ENCODE data around the gene CPPED1.
"Not testable (repeated sequence)": the region's sequence is repeated elsewhere in the genome, so short reads cannot be mapped to it uniquely, and the experiment has no call there.

The CPPED1 gene

GRCh38 chr16:12803203-12804093, at the start of gene CPPED1:
CPPED1 (minus strand) TSS chr16:12803887; CDS start chr16:12803776, 111 bp downstream.
- peak; percentile 86 for DNase-seq (ENCODE audit: low read depth)

DNA sequence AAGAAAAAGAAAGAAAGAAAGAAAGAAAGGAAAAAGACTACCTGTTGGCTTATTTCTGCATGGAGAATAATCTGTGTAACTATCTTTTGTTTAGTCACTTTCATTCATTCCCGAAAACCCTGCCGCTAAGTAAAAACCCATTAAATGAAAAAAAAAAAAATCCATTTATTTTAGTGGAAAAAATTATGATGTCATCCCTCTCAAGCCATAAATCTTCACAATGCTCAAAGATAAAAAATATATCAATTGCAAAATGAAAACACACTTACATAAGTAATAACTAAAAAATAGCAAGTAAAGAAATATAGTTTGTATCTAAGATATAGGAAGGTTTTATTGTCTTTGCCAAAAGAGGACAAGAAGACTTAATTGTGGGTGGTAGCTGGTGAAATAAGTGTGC, 46.5 kb upstream of the CPPED1 start:
- DNase-seq (ENCODE audit: low read depth), result no peak

DNA sequence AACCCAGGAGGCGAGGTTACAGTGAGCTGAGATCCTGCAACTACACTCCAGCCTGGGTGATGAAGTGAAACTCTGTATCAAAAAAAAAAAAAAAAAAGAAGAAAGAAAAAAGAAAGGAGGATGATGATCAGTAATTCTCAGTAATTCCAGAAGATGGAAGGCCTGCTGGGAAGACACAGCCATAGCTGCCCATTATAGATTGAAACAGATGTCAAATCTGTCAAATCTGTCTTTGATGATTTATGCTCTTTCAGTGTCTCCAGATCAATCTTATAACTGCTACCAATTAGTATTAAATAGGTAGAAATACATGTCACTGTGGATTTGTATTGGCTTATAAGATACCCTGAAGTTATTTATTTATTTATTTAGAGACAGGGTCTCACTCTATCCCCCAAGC, 42.9 kb upstream of the CPPED1 start:
- DNase-seq (ENCODE audit: low read depth), result no peak

DNA sequence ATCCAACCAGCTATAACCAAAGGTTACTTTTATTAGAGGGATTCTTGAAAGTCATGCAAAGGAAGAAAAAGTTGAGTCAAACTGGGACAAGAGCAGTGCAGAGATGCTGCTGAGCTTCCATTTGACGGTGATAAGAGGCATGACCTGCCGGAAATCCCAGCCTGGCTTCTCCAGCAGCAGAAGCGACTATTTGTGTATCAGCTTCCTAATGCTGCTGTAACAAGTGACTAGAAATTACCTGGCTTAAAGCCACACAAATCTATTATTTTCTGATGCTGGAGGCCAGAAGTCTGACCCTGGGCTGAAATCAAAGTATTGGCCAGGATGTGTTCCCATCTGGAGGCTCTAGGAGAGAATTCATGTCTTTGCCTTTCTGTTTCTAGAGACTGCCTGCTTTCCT, 41.6 kb upstream of the CPPED1 start:
- DNase-seq (ENCODE audit: low read depth), result no peak

DNA sequence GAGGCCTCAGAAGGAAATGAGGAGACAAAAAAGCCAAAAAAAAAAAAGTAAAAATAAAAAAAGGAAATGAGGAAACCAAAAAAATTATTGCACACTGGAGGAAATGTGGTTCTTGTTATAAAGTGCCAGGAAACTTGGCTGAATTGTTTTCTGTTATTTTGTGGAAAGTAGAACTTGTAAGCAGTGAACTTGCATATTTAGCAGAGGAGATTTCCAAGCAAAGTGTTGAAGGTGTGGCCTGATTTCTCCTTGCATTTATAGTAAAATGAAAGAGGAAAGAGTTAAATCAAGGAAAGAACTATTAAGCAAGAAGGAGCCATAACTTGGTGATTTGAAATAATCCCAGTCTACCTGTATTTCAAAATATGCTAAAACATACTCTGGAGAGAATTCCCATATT, 34.1 kb upstream of the CPPED1 start:
- DNase-seq (ENCODE audit: low read depth), result no peak

GRCh38 chr16:12837291-12837690, 33.6 kb upstream of the CPPED1 start:
- DNase-seq (ENCODE audit: low read depth), result no peak

GRCh38 chr16:12833926-12834325, 30.2 kb upstream of the CPPED1 start:
- DNase-seq (ENCODE audit: low read depth), result no peak

GRCh38 chr16:12829096-12829888, 25.6 kb upstream of the CPPED1 start:
- DNase-seq (ENCODE audit: low read depth), result no peak

GRCh38 chr16:12828206-12828605, 24.5 kb upstream of the CPPED1 start:
- no peak for DNase-seq (ENCODE audit: low read depth)

DNA sequence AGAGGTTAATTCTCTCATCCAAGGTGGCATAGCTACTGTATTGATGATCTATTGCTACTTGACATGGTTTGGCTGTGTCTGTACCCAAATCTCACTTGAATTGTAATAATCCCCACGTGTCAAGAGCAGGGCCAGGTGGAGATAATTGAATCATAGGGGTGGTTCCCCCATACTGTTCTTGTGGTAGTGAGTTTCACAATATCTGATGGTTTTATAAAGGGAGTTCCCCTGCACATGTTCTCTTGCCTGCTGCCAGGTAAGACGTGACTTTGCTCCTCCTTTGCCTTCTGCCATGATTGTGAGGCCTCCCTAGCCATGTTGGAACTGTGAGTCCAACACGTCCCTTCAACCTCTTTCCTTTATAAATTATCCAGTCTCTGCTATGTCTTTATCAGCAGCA, 22.9 kb upstream of the CPPED1 start:
- DNase-seq (ENCODE audit: low read depth), result no peak

- DNase-seq (ENCODE audit: low read depth), result no peak
These were observed 15.7 kb upstream of the CPPED1 start for GRCh38 chr16:12819126-12820117.

- DNase-seq (ENCODE audit: low read depth), result no peak
These were observed 14.6 kb upstream of the CPPED1 start for GRCh38 chr16:12818326-12818725.

GRCh38 chr16:12816791-12817214, 13.1 kb upstream of the CPPED1 start:
- not testable (repeated sequence) for DNase-seq (ENCODE audit: low read depth)

- no peak for DNase-seq (ENCODE audit: low read depth)
These were observed 11.7 kb upstream of the CPPED1 start for GRCh38 chr16:12815361-12815760.

DNA sequence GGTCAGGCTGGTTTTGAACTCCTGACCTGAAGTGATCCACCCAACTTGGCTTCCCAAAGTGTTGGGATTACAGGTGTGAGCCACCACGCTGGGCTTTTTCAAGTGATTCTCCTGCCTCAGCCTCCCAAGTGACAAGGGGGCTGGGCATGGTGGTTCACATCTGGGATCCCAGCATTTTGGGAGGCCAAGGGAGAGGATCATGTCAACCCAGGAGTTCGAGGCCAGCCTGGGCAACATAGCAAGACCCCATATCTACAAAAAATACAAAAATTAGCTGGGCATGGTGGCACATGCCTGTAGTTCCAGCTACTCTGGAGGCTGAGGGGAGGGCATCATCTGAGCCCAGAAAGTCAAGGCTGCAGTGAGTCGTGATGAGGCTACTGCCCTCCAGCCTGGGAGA, 10.0 kb upstream of the CPPED1 start:
- DNase-seq (ENCODE audit: low read depth), result not testable (repeated sequence)

DNA sequence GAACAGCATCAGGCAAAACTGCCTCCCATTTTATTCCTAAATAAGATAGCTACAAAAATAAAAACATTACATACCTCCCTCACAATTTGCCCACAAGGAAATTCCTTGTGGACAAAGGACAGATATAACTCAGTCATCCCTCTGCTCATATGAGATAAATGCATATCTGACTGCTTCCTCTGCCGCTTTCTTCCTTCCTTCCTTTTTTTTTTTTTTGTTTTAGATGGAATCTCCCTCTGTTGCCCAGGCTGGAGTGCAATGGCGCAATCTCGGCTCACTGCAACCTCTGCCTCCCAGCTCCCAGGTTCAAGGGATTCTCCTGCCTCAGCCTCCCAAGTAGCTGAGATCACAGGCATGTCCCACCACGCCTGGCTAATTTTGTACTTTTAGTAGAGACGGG, 9.6 kb upstream of the CPPED1 start:
- not testable (repeated sequence) for DNase-seq (ENCODE audit: low read depth)

DNA sequence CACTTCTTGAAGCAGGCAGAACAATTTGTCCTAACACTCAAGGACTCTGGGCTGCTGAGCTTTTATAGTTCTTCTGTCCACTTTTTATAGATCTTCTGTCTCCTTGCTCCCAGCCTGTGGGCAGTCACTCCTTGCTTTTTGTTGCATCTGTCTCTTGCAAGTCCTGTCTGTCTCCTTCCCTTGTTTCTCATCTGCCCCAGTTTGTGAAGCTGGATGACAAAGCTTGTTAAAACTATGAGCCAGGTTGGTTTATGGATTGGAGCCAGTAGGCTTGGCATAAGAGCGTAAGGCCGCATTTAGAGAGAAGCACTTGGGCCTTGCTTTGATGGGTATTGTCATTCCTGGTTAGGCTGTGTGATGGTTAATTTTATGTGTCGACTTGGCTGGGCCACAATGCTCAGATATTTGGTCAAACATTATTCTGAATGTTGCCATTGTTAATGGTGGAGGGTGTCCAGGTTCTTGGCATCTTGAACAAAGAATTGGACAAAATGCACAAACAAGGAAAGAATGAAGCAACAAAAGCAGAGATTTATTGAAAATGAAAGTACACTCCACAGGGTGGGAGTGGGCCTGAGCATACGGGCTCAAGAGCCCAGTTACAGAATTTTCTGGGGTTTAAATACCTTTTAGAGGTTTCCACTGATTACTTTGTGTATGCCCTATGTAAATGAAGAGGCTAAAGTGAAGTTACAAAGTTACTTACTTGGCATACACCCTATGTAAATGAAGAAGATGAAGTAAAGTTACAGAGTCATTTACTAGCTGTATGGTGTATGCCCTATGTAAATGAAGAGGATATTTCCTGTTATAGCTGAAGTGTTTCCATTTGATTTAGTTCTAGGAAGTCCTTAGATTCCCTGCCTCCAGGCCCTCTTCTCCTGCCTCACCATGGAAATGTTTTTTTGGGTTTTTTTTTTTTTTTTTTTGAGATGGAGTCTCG, 8.0 kb upstream of the CPPED1 start:
- DNase-seq (ENCODE audit: low read depth), result no peak

DNA sequence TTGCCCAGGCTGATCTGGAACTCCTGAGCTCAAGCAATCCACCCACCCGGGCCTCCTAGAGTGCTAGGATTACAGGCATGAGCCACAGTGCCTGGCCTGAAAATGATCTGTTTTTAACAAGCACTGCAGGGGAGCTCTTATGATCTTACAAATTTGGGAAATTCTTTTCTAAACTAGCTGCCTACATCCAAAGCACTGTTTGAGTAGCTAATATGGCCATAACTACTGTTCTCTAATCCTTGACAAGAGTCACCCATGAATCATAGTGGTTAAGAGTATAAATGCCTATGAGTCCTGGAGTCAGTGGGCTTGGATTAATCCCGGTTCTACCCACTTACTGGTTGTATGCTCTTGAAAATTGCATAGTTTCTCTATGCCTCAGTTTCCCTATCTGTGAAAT, 1.4 kb upstream of the CPPED1 start:
- no peak for DNase-seq (ENCODE audit: low read depth)

DNA sequence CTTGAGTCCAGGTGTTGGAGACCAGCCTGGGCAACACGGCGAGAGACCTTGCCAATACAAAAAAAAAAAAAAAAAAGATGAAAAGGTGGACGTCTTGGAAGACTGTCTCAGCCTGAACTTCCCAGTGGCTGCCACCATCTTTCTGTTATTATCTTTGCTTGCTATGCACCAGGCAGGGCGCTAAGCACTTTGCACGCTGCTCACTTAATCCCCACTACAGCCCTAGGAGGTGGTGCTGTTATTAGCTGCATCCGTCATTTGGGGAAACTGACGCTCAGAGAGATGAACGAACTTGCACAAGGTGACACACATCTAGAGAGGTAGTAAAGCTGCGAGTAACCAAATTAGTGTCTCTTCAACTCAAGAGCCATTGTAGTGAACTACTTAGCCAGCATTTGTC, 708 bp upstream of the CPPED1 start:
- no peak for DNase-seq (ENCODE audit: low read depth)

DNA sequence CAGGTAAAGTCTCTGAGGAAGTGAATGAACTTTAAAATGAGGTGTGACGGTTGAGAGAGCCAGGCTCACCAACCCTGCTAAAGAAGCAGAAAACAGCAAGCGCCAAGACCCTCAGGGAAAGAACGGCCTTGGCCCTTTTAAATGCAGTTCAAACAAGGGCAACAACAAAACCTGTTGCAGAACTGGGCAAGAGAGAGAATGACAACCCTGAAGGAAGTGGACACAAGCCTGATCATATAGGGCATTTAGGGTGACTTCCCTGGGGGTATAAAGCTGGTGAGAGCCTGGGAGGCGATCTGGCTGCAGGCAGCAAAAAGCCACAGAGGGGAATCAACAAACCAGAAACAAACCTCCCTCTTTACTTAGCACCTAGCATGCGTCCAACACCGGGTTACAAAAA, 1.0 kb downstream of the CPPED1 start:
- DNase-seq (ENCODE audit: low read depth), result no peak

GRCh38 chr16:12802048-12802447, 1.6 kb downstream of the CPPED1 start:
- DNase-seq (ENCODE audit: low read depth), result no peak
